NCI-H748 treated with DMSO at 0.1 percent for 48 hours (cell line): ENCODE measurements around the gene JMJD1C.
"Not testable (repeated sequence)": the region's sequence is repeated elsewhere in the genome, so short reads cannot be mapped to it uniquely, and the experiment has no call there.

Experiments
- DNase-seq: peaks from one replicate; lab custom pipeline; 2025; lab: John Stamatoyannopoulos, UW

Gene JMJD1C

GRCh38 chr10:63168821-63169462 is 296.8 kb downstream of the JMJD1C start:
- DNase-seq: no peak

- DNase-seq: no peak
These were observed 299.0 kb downstream of the JMJD1C start for GRCh38 chr10:63166742-63167258.

GRCh38 chr10:63165249-63165648 is 300.5 kb downstream of the JMJD1C start:
- DNase-seq: no peak

GRCh38 chr10:63164166-63164623 is 301.6 kb downstream of the JMJD1C start:
- no peak for DNase-seq

- no peak for DNase-seq
These were observed 304.2 kb downstream of the JMJD1C start for GRCh38 chr10:63161592-63161991.

- peak; percentile 61 for DNase-seq
These were observed 307.7 kb downstream of the JMJD1C start for GRCh38 chr10:63157845-63158624.

GRCh38 chr10:63156236-63156635 is 309.5 kb downstream of the JMJD1C start:
- no peak for DNase-seq

- no peak for DNase-seq
These were observed 310.3 kb downstream of the JMJD1C start for GRCh38 chr10:63155388-63156020.

GRCh38 chr10:63154546-63155387 is 311.0 kb downstream of the JMJD1C start:
- no peak for DNase-seq

GRCh38 chr10:63153868-63154545 is 311.8 kb downstream of the JMJD1C start:
- DNase-seq: not testable (repeated sequence)

- DNase-seq: no peak
These were observed 315.0 kb downstream of the JMJD1C start for GRCh38 chr10:63150745-63151144.

- no peak for DNase-seq
These were observed 319.3 kb downstream of the JMJD1C start for GRCh38 chr10:63146503-63146902.

GRCh38 chr10:63145782-63146181 is 320.0 kb downstream of the JMJD1C start:
- no peak for DNase-seq

- no peak for DNase-seq
These were observed 321.8 kb downstream of the JMJD1C start for GRCh38 chr10:63143987-63144386.

- DNase-seq: no peak
These were observed 323.6 kb downstream of the JMJD1C start for GRCh38 chr10:63142136-63142535.

- DNase-seq: no peak
These were observed 325.7 kb downstream of the JMJD1C start for GRCh38 chr10:63140077-63140476.

- DNase-seq: no peak
These were observed 328.5 kb downstream of the JMJD1C start for GRCh38 chr10:63137306-63137705.

- DNase-seq: no peak
These were observed 331.8 kb downstream of the JMJD1C start for GRCh38 chr10:63133821-63134557.

- DNase-seq: peak; percentile 84
These were observed 332.5 kb downstream of the JMJD1C start, which contains the start of gene NRBF2 for GRCh38 chr10:63133056-63133820. NRBF2 (plus strand) TSS chr10:63133328; CDS start chr10:63133471, 143 bp downstream.

- no peak for DNase-seq
These were observed 333.1 kb downstream of the JMJD1C start for GRCh38 chr10:63132651-63133055.
